Muscle of arm (tissue), 12 donors: ENCODE measurements around the gene PTCD3. TPM values are rescaled to one million over a fixed set of nuclear protein-coding genes. Genes with fewer than 3 reads are reported as not detected.

Experiments used
- DNase-seq: peaks from one replicate; pipeline ENCODE4 v3.0.0-alpha.2; 2013
- polyA plus RNA-seq, 12 donors: library from polyadenylated mRNA; unstranded; fragments of 120-200 nt; gene quantifications; one replicate each; pipeline ENCODE4 v1.2.1, GENCODE V29; 2013; ENCODE audit not compliant: insufficient read length in 12 of 12

PTCD3 gene
- polyA plus RNA-seq, 12 donors = 55.1 to 275 (median 83.8) TPM

GRCh38 chr2:86140969-86141392 is 34.9 kb downstream of the PTCD3 start:
- no peak for DNase-seq

- DNase-seq = no peak
Measured at GRCh38 chr2:86142436-86143257, 36.6 kb downstream of the PTCD3 start.

- DNase-seq = no peak
Measured at GRCh38 chr2:86143307-86143706, 37.3 kb downstream of the PTCD3 start.

GRCh38 chr2:86143926-86144685 is 38.1 kb downstream of the PTCD3 start:
- DNase-seq = no peak

- DNase-seq = no peak
Measured at GRCh38 chr2:86147793-86148192, 41.8 kb downstream of the PTCD3 start.

GRCh38 chr2:86150502-86150901 is 44.5 kb downstream of the PTCD3 start:
- DNase-seq = no peak

GRCh38 chr2:86157009-86157556 is 51.0 kb downstream of the PTCD3 start:
- DNase-seq = no peak

GRCh38 chr2:86158286-86158685 is 52.3 kb downstream of the PTCD3 start:
- no peak for DNase-seq

- DNase-seq = no peak
Measured at GRCh38 chr2:86160156-86160952, 54.3 kb downstream of the PTCD3 start.

GRCh38 chr2:86170449-86170848 is 64.4 kb downstream of the PTCD3 start:
- DNase-seq = no peak

- no peak for DNase-seq
Measured at GRCh38 chr2:86171295-86171694, 65.3 kb downstream of the PTCD3 start.

- no peak for DNase-seq
Measured at GRCh38 chr2:86172610-86173009, 66.6 kb downstream of the PTCD3 start.

GRCh38 chr2:86174445-86174844 is 68.4 kb downstream of the PTCD3 start:
- no peak for DNase-seq

- no peak for DNase-seq
Measured at GRCh38 chr2:86175828-86176227, 69.8 kb downstream of the PTCD3 start.

GRCh38 chr2:86176597-86176996 is 70.6 kb downstream of the PTCD3 start:
- no peak for DNase-seq

- no peak for DNase-seq
Measured at GRCh38 chr2:86185517-86186212, 79.6 kb downstream of the PTCD3 start.

GRCh38 chr2:86186431-86186830 is 80.4 kb downstream of the PTCD3 start:
- DNase-seq = no peak

- no peak for DNase-seq
Measured at GRCh38 chr2:86189782-86190416, 83.9 kb downstream of the PTCD3 start.
